Measurements from ENCODE around the gene C16orf86. TPM values are rescaled to one million over a fixed set of nuclear protein-coding genes. Genes with fewer than 3 reads are reported as not detected.
A peak's percentile ranks its signal among the peaks of the same experiment; 100 is the strongest.

Gene C16orf86
- total RNA-seq, 2 experiments from 2014 or later, result 5.6 to 5.8 TPM

DNA sequence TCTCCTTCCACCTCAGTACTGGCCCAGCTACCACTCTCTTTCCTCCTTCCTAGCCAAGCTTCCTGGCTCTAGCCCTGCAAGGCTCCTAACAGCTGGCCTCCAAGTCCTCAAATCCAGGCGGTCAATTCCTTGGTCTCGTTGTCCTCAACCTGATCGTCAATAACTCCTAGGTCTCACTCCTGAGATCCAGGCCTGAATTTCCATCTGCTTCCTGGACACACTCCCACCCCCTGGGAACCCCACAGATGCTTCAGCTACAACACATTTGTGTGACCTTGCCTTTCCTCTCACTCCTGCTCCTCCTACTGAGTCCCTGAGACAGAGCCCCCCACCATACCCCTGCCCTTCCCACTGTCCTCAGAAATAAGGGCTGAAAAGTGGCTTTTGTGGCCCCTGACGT is 2.4 kb upstream of the C16orf86 start:
- Mint-ChIP-seq H3K36me3 (no peaks in the 10 kb centered on the region), H3K9me3 (no peaks in the 10 kb centered on the region), H3K4me3 (peak overlapping the region; percentile 11), H3K27me3 (no peaks in the 10 kb centered on the region), H3K27ac (peak overlapping the region; percentile 64), H3K4me1 (peaks cover 12% of the 10 kb centered on the region)
- ATAC-seq (ENCODE audit: low read depth) (no peak), DNase-seq (no peak)
- POLR2A ChIA-PET, result interaction anchor here (0.6 to 1.4 kb wide), 6 partner anchors 17 to 127 kb away, joined by 3 to 7 read pairs (median 3); partner anchors contain the start of genes CARMIL2, CTCF and GFOD2

DNA sequence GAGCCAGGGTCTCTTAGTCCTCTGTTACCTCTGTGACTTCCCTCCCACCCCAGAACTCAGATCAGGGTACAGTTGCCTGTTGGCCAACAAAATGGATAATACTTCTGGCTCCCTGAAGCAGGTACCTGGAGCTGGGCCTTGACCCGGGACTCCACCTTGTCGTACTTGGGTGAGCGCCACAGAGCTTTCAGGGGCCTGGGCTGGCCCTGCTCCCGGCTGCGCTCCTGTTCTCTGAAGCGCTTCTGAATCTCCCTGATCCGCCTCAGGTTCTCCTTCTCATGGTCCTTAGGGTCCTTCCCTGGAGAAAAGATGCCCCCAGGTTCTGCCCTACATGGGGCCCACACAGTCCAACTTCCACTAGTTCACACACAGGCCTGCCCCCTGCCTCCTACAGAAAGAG is 1.7 kb upstream of the C16orf86 start:
- Mint-ChIP-seq H3K9me3 (no peaks in the 10 kb centered on the region), H3K27ac (no peak overlapping the region), H3K36me3 (no peaks in the 10 kb centered on the region), H3K4me3 (no peak overlapping the region), H3K27me3 (no peaks in the 10 kb centered on the region), H3K4me1 (peaks cover 11% of the 10 kb centered on the region)
- POLR2A ChIA-PET, result interaction anchor here (0.6 to 3.2 kb wide), 3 partner anchors 27 to 103 kb away, joined by 3 to 20 read pairs (median 4); partner anchors contain the start of genes CTCF and GFOD2
- ATAC-seq (ENCODE audit: low read depth) (no peak), DNase-seq (no peak)

DNA sequence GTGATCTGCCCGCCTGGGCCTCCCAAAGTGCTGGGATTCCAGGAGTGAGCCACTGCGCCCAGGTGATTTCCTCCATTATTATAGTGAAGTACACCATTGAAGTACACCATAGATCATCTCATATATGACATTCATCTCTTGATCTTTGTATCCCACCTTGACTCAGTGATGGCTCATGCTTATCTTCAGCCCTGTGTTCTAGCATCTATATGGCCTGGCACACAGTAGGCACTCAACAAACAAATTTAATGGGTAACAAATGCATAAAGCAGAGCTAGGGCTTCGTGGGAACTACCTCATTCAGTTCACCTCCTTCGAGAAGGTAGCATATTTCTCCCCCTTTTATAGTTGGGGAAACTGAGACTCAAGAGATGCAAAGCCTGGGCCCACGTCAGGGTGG is 1.0 kb upstream of the C16orf86 start:
- no peak overlapping the region for H3K27ac Mint-ChIP-seq
- peaks cover 11% of the 10 kb centered on the region for H3K4me1 Mint-ChIP-seq
- POLR2A ChIA-PET, result interaction anchor here (0.6 to 3.4 kb wide), 5 partner anchors 21 to 185 kb away, joined by 3 to 20 read pairs (median 12); partner anchors contain the start of genes ATP6V0D1, CARMIL2, CTCF and GFOD2
- DNase-seq (no peak), ATAC-seq (ENCODE audit: low read depth) (no peak)
- H3K4me3 Mint-ChIP-seq, result peak overlapping the region; percentile 70
- no peaks in the 10 kb centered on the region for H3K36me3 Mint-ChIP-seq
- no peaks in the 10 kb centered on the region for H3K9me3 Mint-ChIP-seq
- H3K27me3 Mint-ChIP-seq, result no peaks in the 10 kb centered on the region

DNA sequence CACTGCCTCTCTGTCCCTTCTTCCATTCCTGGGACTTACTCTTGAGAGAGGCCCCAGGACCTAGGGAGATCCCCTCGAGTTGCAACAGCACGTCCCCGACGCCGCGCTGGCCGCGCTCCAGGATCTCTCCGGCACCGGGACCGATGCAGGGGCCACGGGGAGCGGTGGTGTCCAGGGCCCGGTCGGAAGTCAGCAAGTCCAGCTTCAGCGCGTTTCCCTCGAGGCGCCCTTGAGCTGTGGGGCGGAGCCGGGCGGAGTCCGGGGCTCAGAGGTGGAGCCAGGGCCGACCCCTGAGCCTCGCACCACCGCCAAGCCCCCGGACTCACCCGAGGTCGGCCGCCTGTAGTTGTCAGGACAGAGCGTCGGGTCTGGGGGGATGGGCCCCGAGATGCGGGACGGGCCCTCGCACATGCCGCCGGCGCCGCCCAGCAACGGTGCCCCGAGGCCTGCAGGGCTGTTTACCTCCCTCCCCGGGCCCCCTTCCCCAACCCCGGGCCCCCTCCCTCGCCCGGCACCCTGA is 522 bp upstream of the C16orf86 start:
- Mint-ChIP-seq H3K4me1 (peaks cover 10% of the 10 kb centered on the region), H3K9me3 (no peaks in the 10 kb centered on the region), H3K36me3 (no peaks in the 10 kb centered on the region), H3K4me3 (peak overlapping the region; percentile 70), H3K27me3 (no peaks in the 10 kb centered on the region), H3K27ac (no peak overlapping the region)
- POLR2A ChIA-PET, result interaction anchor here (0.5 to 3.4 kb wide), 8 partner anchors 21 to 205 kb away, joined by 3 to 20 read pairs (median 13); partner anchors contain the start of genes ATP6V0D1, CARMIL2, CTCF and GFOD2
- DNase-seq (no peak), ATAC-seq (ENCODE audit: low read depth) (peak; percentile 2)

DNA sequence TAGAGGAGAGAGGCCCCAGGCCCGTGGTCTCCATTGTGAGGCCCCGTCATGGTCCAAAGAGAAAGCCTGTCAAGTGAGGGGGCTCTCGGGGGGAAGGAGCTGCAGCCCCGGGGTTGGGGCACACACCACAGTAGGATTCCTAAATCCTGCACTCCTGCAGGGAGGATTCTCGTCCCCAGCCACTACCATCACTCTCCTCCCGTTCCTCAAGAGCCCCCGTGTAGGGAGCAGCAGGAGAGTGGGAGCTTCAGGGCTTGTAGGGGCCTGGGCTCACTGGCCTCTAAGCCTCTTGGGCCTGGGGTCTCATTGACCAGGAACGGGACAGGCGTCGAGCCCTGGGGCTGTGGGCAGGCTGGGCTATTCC is 821 bp downstream of the C16orf86 start:
- Mint-ChIP-seq H3K27me3 (no peaks in the 10 kb centered on the region), H3K36me3 (no peaks in the 10 kb centered on the region), H3K27ac (peak overlapping the region; percentile 82), H3K4me1 (peaks cover 6% of the 10 kb centered on the region), H3K4me3 (peak overlapping the region; percentile 93), H3K9me3 (no peaks in the 10 kb centered on the region)
- no peak for DNase-seq
- POLR2A ChIA-PET, result interaction anchor here (1.8 to 3.4 kb wide), 6 partner anchors 8 to 187 kb away, joined by 4 to 20 read pairs (median 14); partner anchors contain the start of genes ACD, ATP6V0D1, CARMIL2 and CTCF
- no peak for ATAC-seq (ENCODE audit: low read depth)

DNA sequence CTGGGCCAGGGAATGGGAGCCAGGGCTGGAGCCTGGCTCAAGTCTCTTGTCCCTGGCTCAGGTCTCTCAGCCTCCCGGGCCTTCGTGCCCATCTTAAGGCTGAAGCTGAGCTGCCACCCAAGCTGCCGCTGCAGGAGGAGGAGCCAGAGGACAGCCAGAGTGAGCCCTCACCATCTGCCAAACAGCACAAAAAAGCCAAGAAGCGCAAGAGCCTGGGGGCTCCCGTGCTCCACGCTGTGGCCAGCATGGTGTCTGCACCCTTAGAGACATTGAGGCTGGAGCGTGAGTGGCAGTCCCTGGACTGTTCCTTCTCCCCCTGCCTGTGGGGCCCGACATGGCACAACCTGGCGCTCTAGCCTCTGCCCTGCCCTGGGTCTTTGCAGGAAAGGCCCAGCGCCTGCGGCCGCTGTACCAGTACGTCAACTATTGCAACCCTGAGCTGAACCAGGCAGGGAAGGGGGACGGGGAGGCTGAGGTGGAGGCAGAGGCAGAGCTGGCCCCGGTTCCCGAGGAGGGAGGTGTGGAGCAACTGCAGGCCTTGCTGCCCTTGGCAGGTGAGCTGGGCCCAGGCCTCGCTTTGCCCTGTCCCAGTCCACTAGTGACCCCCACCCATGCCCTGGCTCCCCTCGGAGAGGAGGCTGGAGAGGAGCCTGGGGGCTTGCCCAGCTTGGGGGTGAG is 1.3 kb downstream of the C16orf86 start:
- Mint-ChIP-seq H3K27me3 (no peaks in the 10 kb centered on the region), H3K9me3 (no peaks in the 10 kb centered on the region), H3K4me1 (peaks cover 9% of the 10 kb centered on the region), H3K36me3 (no peaks in the 10 kb centered on the region), H3K27ac (no peak overlapping the region), H3K4me3 (peak overlapping the region; percentile 93)
- POLR2A ChIA-PET, result interaction anchor here (1.8 to 3.4 kb wide), 6 partner anchors 8 to 187 kb away, joined by 4 to 20 read pairs (median 14); partner anchors contain the start of genes ACD, ATP6V0D1, CARMIL2 and CTCF
- ATAC-seq (ENCODE audit: low read depth), result peak; percentile 91
- peak; percentile 81 for DNase-seq

DNA sequence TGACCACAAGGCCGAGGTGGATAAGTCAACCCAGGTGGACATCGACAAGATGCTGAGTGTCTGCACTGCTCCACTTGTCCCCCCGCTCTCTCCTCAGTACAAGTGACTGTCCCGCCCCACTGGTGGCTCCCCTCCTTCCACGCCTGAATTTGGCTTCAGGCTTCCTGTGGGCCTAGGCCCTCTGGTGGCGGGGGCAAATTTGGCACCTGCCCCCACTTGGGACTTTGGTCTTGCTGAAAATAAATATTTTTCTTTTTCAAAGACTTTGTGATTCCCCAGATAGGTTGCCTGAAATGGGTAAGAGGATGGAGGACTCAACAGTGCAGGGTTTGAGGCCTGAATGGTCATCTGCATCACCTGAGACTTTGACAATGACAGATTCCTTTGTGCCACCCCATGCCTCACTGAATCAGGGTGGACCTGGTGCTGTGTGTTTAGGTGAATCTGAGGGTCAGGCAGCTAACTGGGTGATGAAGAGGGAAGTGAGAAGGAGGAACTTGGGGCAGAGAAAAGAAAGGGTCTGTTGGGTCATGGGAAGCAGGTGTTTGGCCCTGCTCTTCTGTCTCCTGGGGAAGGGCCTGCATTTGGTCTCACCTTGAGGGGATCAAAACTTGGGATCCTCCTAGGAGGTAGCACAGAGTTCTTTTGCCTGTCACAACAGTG is 2.0 kb downstream of the C16orf86 start:
- DNase-seq (peak; percentile 53), ATAC-seq (ENCODE audit: low read depth) (no peak)
- H3K4me3 Mint-ChIP-seq, result no peak overlapping the region
- POLR2A ChIA-PET, result interaction anchor here (0.5 to 3.4 kb wide), 5 partner anchors 9 to 178 kb away, joined by 4 to 16 read pairs (median 14); partner anchors contain the start of genes ACD and CARMIL2
- peaks cover 9% of the 10 kb centered on the region for H3K4me1 Mint-ChIP-seq
- no peaks in the 10 kb centered on the region for H3K9me3 Mint-ChIP-seq
- H3K27ac Mint-ChIP-seq, result peak overlapping the region; percentile 70
- no peaks in the 10 kb centered on the region for H3K36me3 Mint-ChIP-seq
- H3K27me3 Mint-ChIP-seq, result no peaks in the 10 kb centered on the region

DNA sequence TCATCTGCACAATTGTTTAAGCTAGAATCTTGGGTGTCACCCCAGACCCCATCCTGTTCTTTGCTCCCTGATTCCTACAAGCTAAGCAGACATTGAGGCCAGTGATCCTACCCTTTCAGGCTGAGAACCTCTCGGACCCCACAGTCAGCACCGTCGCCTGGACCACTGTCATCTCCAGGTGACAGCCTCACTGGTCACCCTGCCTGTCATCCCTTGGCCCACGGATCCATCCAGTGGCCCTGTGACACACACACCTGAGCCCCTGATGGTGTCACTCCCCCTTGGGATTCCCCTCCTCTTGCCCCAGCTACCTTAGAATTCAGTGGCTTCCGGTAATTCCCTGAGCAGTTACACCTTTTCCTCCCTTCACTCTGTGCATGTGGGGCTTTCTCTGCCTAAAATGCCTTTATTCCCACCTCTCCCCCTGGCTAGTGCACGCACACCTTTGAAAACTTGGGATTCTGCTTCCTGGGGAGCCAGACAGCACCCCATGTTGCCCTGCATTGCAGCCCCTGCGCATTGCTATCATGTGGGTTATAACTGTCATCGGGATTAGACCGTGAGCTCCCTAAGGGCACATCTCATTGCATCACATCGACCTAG is 3.0 kb downstream of the C16orf86 start:
- Mint-ChIP-seq H3K27ac (no peak overlapping the region), H3K4me1 (peaks cover 9% of the 10 kb centered on the region), H3K36me3 (no peaks in the 10 kb centered on the region), H3K27me3 (no peaks in the 10 kb centered on the region), H3K9me3 (no peaks in the 10 kb centered on the region), H3K4me3 (no peak overlapping the region)
- DNase-seq, result no peak
- POLR2A ChIA-PET, result interaction anchor here (0.5 kb wide), 2 partner anchors 85 to 116 kb away, joined by 3 to 5 read pairs; no protein-coding TSS in a partner anchor
- ATAC-seq (ENCODE audit: low read depth), result no peak

DNA sequence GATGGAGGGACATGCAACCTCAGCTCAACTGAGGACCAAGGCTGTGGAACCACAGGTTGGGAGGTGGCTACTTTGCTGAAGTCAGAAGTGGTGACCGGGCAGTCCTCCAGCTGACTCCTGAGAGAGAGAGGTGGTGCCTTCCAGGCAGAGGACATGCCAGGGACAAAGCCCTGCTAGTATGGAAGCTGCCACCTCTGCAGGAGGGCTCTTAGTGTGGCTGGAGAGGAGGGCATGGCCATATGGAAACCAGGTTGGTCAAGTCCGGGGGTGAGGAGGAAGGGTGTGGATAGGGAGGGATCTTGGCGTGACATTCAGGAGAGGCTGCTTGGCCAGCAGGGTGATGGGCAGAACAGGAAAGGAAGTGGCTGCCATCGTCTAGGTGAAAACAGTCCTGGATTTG is 5.7 kb downstream of the C16orf86 start:
- POLR2A ChIA-PET, result interaction anchor here (1.0 kb wide), 1 partner anchor 201 kb away, joined by 3 read pairs; the partner anchor contains the start of gene EDC4
- H3K36me3 Mint-ChIP-seq, result no peaks in the 10 kb centered on the region
- H3K9me3 Mint-ChIP-seq, result no peaks in the 10 kb centered on the region
- no peak for DNase-seq
- ATAC-seq (ENCODE audit: low read depth), result no peak
- H3K4me3 Mint-ChIP-seq, result no peak overlapping the region
- H3K27me3 Mint-ChIP-seq, result no peaks in the 10 kb centered on the region
- H3K4me1 Mint-ChIP-seq, result peaks cover 5% of the 10 kb centered on the region
- H3K27ac Mint-ChIP-seq, result no peak overlapping the region

DNA sequence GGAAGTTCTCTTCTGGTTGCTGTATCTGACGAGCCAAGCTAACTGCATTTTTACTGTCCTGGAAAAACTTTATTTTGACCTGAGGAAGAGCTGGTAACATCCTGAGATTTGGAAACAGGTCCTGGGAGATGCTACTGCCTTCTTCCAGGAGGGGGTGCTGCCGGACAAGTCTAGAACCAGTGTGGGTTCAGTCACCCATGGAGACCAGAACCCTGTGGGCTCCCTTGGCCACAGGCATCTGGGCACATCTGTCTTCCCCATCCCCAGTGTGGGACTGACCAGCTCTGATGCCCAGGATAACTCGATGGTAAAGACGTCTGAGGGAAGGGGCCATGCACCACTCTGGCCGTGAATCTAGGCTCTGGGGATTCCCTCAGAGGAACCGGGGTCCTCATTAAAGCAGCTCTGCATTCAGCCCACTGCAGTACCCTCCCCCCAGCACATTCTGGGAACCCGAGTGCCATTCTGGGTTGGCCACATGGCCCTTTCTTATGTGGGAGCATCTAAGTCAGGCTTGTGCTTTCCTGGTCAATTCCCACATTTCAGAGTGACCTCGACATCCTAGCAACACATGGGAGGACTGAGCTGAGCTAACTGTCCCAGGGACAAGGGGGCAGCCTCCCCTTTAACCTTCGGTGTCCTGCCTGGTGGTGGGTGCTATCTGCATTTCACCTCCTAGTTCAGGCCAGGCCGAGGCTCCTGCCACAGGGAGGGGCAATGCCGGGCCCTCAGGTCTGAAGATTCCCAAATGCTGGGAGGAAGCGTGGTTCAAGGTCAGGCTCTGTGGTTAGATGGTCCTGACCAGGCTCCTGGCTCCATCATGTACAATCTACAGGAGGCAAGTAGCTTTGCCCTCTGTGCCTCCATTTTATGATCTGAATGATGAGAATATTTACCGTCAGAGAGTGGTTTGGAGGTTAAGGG is 6.4 kb downstream of the C16orf86 start:
- peaks cover 4% of the 10 kb centered on the region for H3K4me1 Mint-ChIP-seq
- no peaks in the 10 kb centered on the region for H3K36me3 Mint-ChIP-seq
- POLR2A ChIA-PET, result interaction anchor here (1.0 kb wide), 1 partner anchor 200 kb away, joined by 3 read pairs; the partner anchor contains the start of gene EDC4
- H3K4me3 Mint-ChIP-seq, result no peak overlapping the region
- H3K9me3 Mint-ChIP-seq, result no peaks in the 10 kb centered on the region
- H3K27ac Mint-ChIP-seq, result no peak overlapping the region
- DNase-seq (peak; percentile 65), ATAC-seq (ENCODE audit: low read depth) (peak; percentile 21)
- no peaks in the 10 kb centered on the region for H3K27me3 Mint-ChIP-seq

DNA sequence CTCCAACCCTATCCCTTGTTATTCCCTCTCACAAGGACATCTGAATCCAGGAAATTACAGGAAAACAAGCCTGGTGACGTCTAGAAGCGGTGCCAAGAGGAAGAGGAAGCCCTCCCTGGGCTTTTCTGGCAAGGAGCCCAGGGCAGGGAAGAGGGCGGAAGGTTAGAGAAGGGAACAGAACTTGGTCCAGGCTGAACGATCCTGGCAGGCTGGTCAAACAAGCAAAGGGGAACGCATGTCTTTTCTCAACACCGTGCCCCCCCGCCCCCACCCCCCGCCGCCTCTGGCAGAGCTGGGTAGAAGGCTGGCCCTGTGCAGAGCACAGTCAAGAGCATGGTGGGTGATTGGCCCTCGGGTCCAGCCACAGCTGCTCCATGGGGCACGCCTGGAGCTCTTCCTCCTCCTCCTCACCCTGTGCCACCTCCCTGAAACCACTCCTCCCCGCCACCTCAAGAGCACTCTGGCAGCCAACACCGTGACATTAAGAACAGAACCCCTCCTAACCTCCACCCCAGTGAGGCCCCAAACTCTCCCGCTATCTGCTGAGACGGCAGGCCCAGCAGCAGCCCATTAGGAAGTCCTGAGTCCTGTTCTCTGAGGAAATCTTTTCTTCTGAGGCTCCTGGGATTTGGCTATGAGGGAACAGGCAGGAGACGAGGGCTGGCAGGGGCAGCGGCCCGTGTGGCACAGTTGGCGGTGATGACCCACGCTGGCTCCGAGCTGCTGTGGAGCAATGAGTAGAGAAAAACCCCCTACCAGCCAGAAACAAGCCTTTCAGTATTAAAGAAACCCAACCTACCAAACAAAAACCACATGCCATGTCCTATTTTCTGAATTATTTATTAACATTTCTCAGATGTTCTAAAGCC is 7.3 kb downstream of the C16orf86 start:
- Mint-ChIP-seq H3K36me3 (no peaks in the 10 kb centered on the region), H3K27me3 (no peaks in the 10 kb centered on the region), H3K4me3 (no peak overlapping the region), H3K4me1 (peaks cover 3% of the 10 kb centered on the region), H3K9me3 (no peaks in the 10 kb centered on the region), H3K27ac (no peak overlapping the region)
- POLR2A ChIA-PET, result no interaction called here
- ATAC-seq (ENCODE audit: low read depth), result no peak
- no peak for DNase-seq
